HG03135 (cell line): ENCODE data around the gene CCDC69.
"Not testable (repeated sequence)": the region's sequence is repeated elsewhere in the genome, so short reads cannot be mapped to it uniquely, and the experiment has no call there.

ENCODE experiments used
- ATAC-seq: cut with Tn5 transposase; IDR thresholded peaks from one replicate; pipeline ENCODE4 v1.9.1; 2021; ENCODE audit warnings: mild to moderate bottlenecking, moderate library complexity; ENCODE audit not compliant: unreplicated experiment

Gene CCDC69

GRCh38 chr5:151197291-151197600, 26.6 kb downstream of the CCDC69 start:
- ATAC-seq, result not testable (repeated sequence)

- ATAC-seq, result peak; percentile 83
These were observed 27.2 kb downstream of the CCDC69 start for GRCh38 chr5:151196556-151197290.

GRCh38 chr5:151195622-151196021, 28.3 kb downstream of the CCDC69 start:
- ATAC-seq, result no peak

GRCh38 chr5:151192626-151193025, 31.3 kb downstream of the CCDC69 start:
- ATAC-seq, result no peak

- ATAC-seq, result no peak
These were observed 32.2 kb downstream of the CCDC69 start for GRCh38 chr5:151191661-151192060.

DNA sequence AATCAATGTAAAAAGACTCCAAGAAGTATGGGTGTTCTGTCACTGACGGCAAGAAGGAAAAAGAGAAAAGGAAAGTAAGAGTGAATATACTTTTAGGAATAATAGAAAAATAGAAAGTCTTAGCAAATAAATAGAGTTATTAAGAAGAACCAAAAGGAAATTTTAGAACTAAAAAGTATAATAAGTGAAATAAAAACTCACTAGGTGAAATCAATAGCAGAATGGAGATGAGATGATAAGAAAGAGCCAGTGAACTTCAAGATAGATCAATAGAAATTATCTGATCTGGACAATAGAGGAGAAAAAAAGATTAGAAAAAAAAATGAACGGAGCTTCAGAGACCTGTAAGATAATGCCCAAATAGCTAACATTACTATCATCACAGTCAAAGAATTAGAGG, 34.7 kb downstream of the CCDC69 start:
- no peak for ATAC-seq

DNA sequence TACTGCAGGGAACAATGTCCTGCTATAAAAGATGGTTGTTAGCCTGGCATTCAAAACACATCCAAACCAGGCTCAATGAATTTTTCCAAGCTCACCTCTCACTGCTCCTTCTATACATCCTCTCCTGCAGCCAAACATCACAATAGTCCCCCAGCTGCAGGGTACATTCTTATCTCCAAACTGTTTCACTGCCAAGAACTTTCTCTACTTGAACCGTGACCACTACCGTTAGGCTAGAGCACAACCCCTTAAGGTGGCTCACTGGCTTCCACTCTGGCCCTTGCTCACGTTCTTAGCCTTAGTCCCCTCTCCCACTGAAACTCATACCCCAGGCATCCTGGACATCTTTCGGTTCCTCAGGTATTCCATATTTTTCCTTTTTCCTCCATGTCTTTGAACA, 37.4 kb downstream of the CCDC69 start:
- ATAC-seq, result no peak

- no peak for ATAC-seq
These were observed 37.8 kb downstream of the CCDC69 start for GRCh38 chr5:151186052-151186451.

GRCh38 chr5:151184316-151185042, 39.4 kb downstream of the CCDC69 start:
- no peak for ATAC-seq

- ATAC-seq, result no peak
These were observed 40.2 kb downstream of the CCDC69 start for GRCh38 chr5:151183456-151184245.

GRCh38 chr5:151182976-151183375, 40.9 kb downstream of the CCDC69 start:
- ATAC-seq, result no peak

DNA sequence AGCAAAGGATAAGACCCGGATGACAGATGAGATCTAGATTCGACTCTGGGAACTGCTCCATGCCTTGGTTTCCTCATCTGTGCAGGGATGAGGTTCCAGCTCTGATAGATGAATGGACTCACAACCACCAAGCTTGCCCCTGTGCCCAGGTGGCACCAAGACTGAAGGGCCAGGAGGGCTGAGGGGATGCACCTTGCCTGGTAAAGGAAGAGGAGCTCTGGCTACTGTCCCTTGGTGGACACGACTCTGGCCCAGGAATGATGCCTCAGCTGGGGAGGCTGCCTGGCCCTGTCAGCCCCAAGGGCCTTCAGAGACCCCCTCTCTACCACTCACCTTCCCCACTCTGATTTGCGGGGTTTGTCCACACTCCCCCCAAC, 41.4 kb downstream of the CCDC69 start:
- ATAC-seq, result no peak

DNA sequence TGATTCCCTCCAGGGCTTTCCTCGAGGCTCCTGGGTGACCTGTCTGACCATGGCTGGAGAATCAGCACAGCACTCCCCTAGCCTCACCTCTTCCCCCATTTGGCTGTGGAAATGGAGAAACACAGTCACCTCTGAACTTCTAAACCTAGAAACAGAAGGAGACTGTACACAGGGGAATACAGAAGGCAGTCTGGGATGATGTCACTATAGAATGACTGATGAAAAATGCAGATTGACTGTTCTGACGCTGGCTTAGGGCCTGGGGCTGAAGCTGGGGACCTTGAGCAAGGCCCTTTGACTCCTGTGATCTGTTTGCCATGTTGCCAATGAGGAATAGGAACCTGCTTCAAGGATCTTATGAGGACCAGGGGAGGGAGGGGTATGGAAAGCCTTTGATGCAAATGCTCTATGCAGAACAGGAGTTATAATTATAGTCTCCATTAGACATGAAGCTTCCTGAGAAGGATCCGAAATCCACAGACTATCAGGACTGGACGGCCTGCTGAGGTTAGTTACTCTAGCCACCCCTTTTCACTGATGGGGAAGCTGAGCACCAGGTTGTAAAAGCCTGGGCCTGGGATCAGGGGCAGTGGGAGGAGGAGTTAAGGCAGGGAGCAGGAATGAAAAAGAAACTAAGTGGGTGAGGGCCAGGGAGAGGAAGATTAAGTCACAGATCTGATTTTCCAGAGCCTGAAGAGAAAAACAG, 41.9 kb downstream of the CCDC69 start:
- no peak for ATAC-seq

DNA sequence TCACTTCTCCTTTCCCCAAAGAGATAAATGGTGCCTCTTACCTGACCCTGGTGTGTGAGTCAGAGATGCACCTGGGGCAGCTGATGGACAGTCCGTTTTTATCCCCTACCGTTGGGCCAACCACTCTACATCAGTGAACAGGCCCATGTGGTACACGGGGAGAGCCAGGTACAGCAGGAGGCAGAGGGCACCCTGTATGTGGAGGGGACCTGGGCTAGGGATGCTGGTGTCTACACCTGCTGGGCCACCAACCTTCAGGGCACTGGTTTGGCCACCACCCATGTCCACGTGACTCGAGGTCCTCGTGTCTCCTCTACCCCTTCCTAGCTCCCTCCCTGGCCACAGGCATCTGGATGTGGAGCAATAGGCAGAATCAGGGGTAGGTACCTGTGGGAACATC, 43.6 kb downstream of the CCDC69 start:
- ATAC-seq, result no peak

DNA sequence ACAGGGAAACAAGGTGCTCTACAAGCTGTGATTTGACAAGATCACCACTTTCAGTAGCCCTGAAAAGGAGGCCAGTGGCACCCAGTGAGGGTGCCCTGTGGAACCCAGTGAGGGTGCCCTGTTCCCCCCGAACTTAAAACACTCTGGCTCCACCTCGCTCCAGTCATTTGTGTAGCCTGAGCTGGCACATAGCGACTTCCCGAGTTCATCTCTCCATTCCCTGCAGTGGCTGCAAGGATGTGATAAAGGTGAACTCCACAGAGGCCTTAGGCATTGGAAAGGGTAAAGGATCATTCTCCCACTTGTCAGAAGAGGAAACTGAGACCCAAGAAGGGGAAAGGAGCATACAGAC, 44.4 kb downstream of the CCDC69 start:
- no peak for ATAC-seq

- no peak for ATAC-seq
These were observed 45.0 kb downstream of the CCDC69 start for GRCh38 chr5:151178777-151179488.

DNA sequence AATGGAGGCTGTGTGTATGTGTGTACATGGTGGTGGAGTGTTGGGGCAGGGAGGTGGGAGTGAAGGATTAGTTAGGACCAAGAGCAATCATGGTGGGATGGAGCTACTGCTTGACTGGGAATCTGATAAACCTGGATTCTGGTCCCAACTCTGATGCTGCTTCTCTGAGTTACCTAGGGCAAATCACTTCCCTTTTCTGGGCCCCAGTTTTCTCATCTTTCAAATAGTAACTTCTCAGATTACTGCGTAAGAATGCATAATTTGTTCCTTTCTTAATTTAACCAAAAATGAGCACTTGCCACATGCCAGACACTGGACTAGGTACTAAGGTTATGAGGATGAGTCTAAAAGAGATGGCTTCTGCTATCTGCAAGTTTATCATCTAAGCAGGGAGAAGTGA, 45.5 kb downstream of the CCDC69 start:
- no peak for ATAC-seq

DNA sequence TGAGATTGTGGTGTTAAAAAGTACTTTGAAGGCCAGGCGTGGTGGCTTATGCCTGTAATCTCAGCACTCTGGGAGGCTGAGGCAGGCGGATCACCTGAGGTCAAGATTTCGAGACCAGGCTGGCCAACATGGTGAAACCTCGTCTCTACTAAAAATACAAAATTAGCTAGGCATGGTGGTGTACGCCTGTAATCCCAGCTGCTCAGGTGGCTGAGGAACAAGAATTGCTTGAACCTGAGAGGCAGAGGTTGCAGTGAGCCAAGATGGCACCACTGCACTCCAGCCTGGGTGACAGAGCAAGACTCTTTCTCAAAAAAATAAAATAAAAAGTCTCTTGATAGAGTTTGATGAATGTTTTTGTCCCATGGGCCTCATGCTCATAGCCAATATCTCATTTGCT, 47.6 kb downstream of the CCDC69 start:
- ATAC-seq, result not testable (repeated sequence)

- no peak for ATAC-seq
These were observed 49.2 kb downstream of the CCDC69 start for GRCh38 chr5:151174612-151175101.
